Duodenal mucosa (tissue), 2 donors: ENCODE results near the gene MAVS.

Source experiments
- H3K27ac ChIP-seq: one replicate; pipeline ENCODE4 v1.7.0; 2013; ENCODE audit warnings: low read depth, low read length
- H3K27me3 ChIP-seq, 2 donors: one replicate each; pipeline ENCODE4 v1.7.0; 2013; ENCODE audit warnings: low read length in 2 of 2, control low read depth in 1 of 2; ENCODE audit not compliant: insufficient read depth in 2 of 2, control insufficient read depth in 1 of 2
- H3K36me3 ChIP-seq, 2 donors: one replicate each; pipeline ENCODE4 v1.7.0; 2013; ENCODE audit warnings: low read length in 2 of 2, control low read depth in 1 of 2; ENCODE audit not compliant: insufficient read depth in 2 of 2, control insufficient read depth in 1 of 2
- H3K4me1 ChIP-seq, 2 donors: one replicate each; pipeline ENCODE4 v1.7.0; 2013; ENCODE audit warnings: low read length in 2 of 2, control low read depth in 1 of 2; ENCODE audit not compliant: insufficient read depth in 2 of 2, control insufficient read depth in 1 of 2
- H3K4me3 ChIP-seq, 2 donors: one replicate each; pipeline ENCODE4 v1.7.0; 2013; ENCODE audit warnings: low read length in 2 of 2, low read depth in 1 of 2
- H3K9ac ChIP-seq, 2 donors: one replicate each; pipeline ENCODE4 v1.7.0; 2013; ENCODE audit warnings: low read length in 2 of 2, low read depth in 1 of 2
- H3K9me3 ChIP-seq, 2 donors: one replicate each; pipeline ENCODE4 v1.7.0; 2013; ENCODE audit warnings: low read length in 2 of 2, control low read depth in 1 of 2; ENCODE audit not compliant: control insufficient read depth in 1 of 2

The MAVS gene

GRCh38 chr20:3916364-3916763 lies 69.7 kb downstream of the MAVS start:
- Histone ChIP-seq H3K36me3 (peaks cover 8 to 44% of the 10 kb centered on the region in 2 donors), H3K4me1 (peaks cover 5 to 8% of the 10 kb centered on the region in 2 donors), H3K27ac (no peak overlapping the region)

DNA sequence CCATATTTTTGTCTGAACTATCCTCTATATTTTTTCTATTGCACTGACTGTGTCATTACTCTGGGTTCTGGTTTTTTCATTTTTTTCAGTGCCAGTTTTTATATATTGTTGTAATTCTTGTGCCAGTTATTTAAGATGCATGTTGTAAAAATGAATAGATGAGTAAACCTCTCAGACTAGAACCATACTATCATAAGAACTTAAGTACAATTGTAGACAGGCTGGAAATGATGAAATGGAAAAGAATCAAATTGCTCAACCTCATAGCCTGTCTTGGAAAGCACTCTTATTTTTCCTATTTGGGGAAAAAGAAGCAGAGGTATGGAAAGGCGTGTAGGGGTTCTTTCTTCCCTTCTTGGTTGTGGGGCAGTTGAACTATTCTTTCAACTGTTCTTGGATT lies 72.7 kb downstream of the MAVS start:
- Histone ChIP-seq H3K9ac (no peak overlapping the region), H3K4me3 (no peak overlapping the region), H3K4me1 (peaks cover 9 to 19% of the 10 kb centered on the region in 2 donors), H3K9me3 (no peaks in the 10 kb centered on the region), H3K36me3 (peaks cover 17 to 66% of the 10 kb centered on the region in 2 donors), H3K27ac (no peak overlapping the region), H3K27me3 (no peaks in the 10 kb centered on the region)

More at GRCh38 chr20:3916364-3916763, 69.7 kb downstream of the MAVS start:
- Histone ChIP-seq H3K9ac (no peak overlapping the region), H3K4me3 (no peak overlapping the region), H3K27me3 (no peaks in the 10 kb centered on the region), H3K9me3 (no peaks in the 10 kb centered on the region)

GRCh38 chr20:3922223-3922982 lies 75.8 kb downstream of the MAVS start:
- Histone ChIP-seq H3K9ac (no peak overlapping the region), H3K9me3 (no peaks in the 10 kb centered on the region), H3K27me3 (no peaks in the 10 kb centered on the region), H3K27ac (no peak overlapping the region), H3K4me1 (peaks cover 9 to 20% of the 10 kb centered on the region in 2 donors), H3K4me3 (no peak overlapping the region), H3K36me3 (peaks cover 27 to 66% of the 10 kb centered on the region in 2 donors)

- no peak overlapping the region for H3K27ac ChIP-seq
- no peak overlapping the region for H3K9ac ChIP-seq
- no peaks in the 10 kb centered on the region for H3K27me3 ChIP-seq
- no peaks in the 10 kb centered on the region for H3K9me3 ChIP-seq
- no peak overlapping the region for H3K4me3 ChIP-seq
- H3K36me3 ChIP-seq, result peaks cover 27 to 65% of the 10 kb centered on the region in 2 donors
- peaks cover 9 to 25% of the 10 kb centered on the region in 2 donors for H3K4me1 ChIP-seq
Observed at GRCh38 chr20:3922983-3923339, 76.3 kb downstream of the MAVS start.

DNA sequence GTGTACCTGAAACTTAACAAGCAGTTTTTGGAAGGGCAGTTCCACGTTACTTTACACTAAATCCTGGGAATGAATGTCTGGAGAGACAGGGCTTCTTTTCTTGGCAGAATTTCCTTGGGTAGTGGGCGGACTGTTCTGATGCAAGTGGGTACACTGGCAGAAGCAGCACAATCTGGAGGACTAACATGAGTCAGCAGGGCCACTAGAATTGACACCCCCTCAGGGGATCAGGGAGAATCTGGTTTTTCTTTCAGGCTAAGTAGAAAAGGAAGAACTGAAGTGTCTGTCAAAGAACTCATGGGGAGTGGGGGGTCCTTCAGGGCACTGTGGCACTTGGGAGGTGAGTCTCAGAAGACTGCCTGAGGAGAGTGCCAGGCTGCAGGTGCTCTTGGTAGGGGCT lies 77.2 kb downstream of the MAVS start:
- no peak overlapping the region for H3K4me3 ChIP-seq
- H3K36me3 ChIP-seq, result peaks cover 22 to 57% of the 10 kb centered on the region in 2 donors
- no peaks in the 10 kb centered on the region for H3K27me3 ChIP-seq
- H3K9me3 ChIP-seq, result no peaks in the 10 kb centered on the region
- H3K4me1 ChIP-seq, result peaks cover 9 to 28% of the 10 kb centered on the region in 2 donors
- H3K9ac ChIP-seq, result no peak overlapping the region
- no peak overlapping the region for H3K27ac ChIP-seq

GRCh38 chr20:3924304-3925112 lies 77.9 kb downstream of the MAVS start:
- no peaks in the 10 kb centered on the region for H3K27me3 ChIP-seq
- no peaks in the 10 kb centered on the region for H3K9me3 ChIP-seq
- peaks cover 22 to 54% of the 10 kb centered on the region in 2 donors for H3K36me3 ChIP-seq
- H3K4me3 ChIP-seq, result no peak overlapping the region
- H3K27ac ChIP-seq, result no peak overlapping the region
- no peak overlapping the region for H3K9ac ChIP-seq
- H3K4me1 ChIP-seq, result peaks cover 9 to 26% of the 10 kb centered on the region in 2 donors

DNA sequence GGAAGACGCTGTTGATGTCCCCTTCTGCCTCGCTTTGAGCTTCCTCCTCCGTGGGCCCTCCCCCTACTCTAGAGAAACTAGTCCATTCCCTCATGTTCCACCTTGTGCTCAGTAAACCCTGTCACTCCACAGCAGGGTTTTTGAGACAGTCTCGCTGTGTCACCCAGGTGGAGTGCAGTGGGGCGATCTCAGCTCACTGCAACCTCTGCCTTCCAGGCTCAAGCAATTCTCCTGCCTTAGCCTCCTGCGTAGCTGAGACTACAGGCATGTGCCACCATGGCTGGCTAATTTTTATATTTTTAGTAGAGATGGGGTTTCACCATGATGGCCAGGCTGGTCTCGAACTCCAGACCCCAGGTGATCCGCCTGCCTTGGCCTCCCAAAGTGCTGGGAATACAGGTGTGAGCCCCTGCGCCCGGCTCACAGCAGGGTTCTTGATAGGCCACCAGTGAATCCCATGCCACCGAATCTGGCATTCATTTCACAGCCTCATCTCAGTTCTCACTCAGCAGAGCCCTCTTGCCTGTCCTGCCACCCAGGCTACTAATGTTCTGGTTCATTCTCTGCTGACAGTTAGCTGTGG lies 78.6 kb downstream of the MAVS start:
- H3K36me3 ChIP-seq, result peaks cover 22 to 54% of the 10 kb centered on the region in 2 donors
- H3K27ac ChIP-seq, result no peak overlapping the region

More for the DNA sequence above, 78.6 kb downstream of the MAVS start:
- Histone ChIP-seq H3K4me1 (peaks cover 9 to 23% of the 10 kb centered on the region in 2 donors), H3K9me3 (no peaks in the 10 kb centered on the region), H3K4me3 (no peak overlapping the region), H3K9ac (no peak overlapping the region), H3K27me3 (no peaks in the 10 kb centered on the region)
